H9 (cell line): ENCODE measurements around the gene ANGPTL5. TPM values are rescaled to one million over a fixed set of nuclear protein-coding genes. Genes with fewer than 3 reads are reported as not detected.

Source experiments
- DNase-seq: peaks from one replicate; pipeline ENCODE4 v3.0.0-alpha.2; 2017
- H2AFZ ChIP-seq: one replicate; pipeline ENCODE4 v1.6.1; 2013; ENCODE audit warnings: mild to moderate bottlenecking, low read length, control low read depth, moderate library complexity
- H2AK5ac ChIP-seq: 2 replicates; pipeline ENCODE4 v1.6.1; 2013; ENCODE audit warnings: low read length, control low read depth, mixed read lengths; ENCODE audit not compliant: insufficient read length
- H2BK120ac ChIP-seq: one replicate; pipeline ENCODE4 v1.6.1; 2013; ENCODE audit warnings: low read depth, mild to moderate bottlenecking, low read length, control low read depth, inconsistent platforms; ENCODE audit not compliant: poor library complexity, severe bottlenecking
- H2BK12ac ChIP-seq: 2 replicates; pipeline ENCODE4 v1.6.1; 2013; ENCODE audit warnings: low read length, control low read depth, mixed read lengths, low read depth; ENCODE audit not compliant: insufficient read length
- H2BK15ac ChIP-seq: 2 replicates; pipeline ENCODE4 v1.6.1; 2013; ENCODE audit warnings: low read depth, low read length, control low read depth
- H2BK20ac ChIP-seq: one replicate; pipeline ENCODE4 v1.6.1; 2013; ENCODE audit warnings: low read depth, mild to moderate bottlenecking, low read length, control low read depth, inconsistent platforms; ENCODE audit not compliant: poor library complexity, severe bottlenecking
- H2BK5ac ChIP-seq: 2 replicates; pipeline ENCODE4 v1.6.1; 2013; ENCODE audit warnings: low read length, control low read depth, mixed read lengths; ENCODE audit not compliant: insufficient read length
- H3K14ac ChIP-seq: 2 replicates; pipeline ENCODE4 v1.6.1; 2013; ENCODE audit warnings: low read length, control low read depth; ENCODE audit not compliant: insufficient read depth
- H3K18ac ChIP-seq: 2 replicates; pipeline ENCODE4 v1.6.1; 2013; ENCODE audit warnings: low read depth, mild to moderate bottlenecking, mixed read lengths, low read length, control low read depth; ENCODE audit not compliant: insufficient read length
- H3K23ac ChIP-seq: 2 replicates; pipeline ENCODE4 v1.6.1; 2013; ENCODE audit warnings: low read length, control low read depth, mixed read lengths, low read depth; ENCODE audit not compliant: insufficient read length
- H3K23me2 ChIP-seq: 2 replicates; pipeline ENCODE4 v1.6.1; 2013; ENCODE audit warnings: low read depth, mild to moderate bottlenecking, mixed read lengths, low read length, control low read depth; ENCODE audit not compliant: insufficient read length, poor library complexity, severe bottlenecking
- H3K27ac ChIP-seq: 2 replicates; pipeline ENCODE4 v1.5.1; 2013; ENCODE audit warnings: low read length, control low read depth, mixed read lengths, low read depth; ENCODE audit not compliant: insufficient read length
- H3K27me3 ChIP-seq: 2 replicates; pipeline ENCODE4 v1.6.1; 2013; ENCODE audit warnings: low read length, control low read depth, inconsistent platforms; ENCODE audit not compliant: insufficient read depth
- H3K4ac ChIP-seq: 2 replicates; pipeline ENCODE4 v1.6.1; 2013; ENCODE audit warnings: low read depth, mild to moderate bottlenecking, control low read depth, inconsistent platforms, low read length, moderate library complexity
- H3K4me1 ChIP-seq: 2 replicates; pipeline ENCODE4 v1.6.1; 2013; ENCODE audit warnings: low read length, control low read depth, inconsistent platforms; ENCODE audit not compliant: insufficient read depth
- H3K4me2 ChIP-seq: 2 replicates; pipeline ENCODE4 v1.6.1; 2013; ENCODE audit warnings: low read length, control low read depth, mixed read lengths; ENCODE audit not compliant: insufficient read length, insufficient read depth
- H3K56ac ChIP-seq: 2 replicates; pipeline ENCODE4 v1.6.1; 2013; ENCODE audit warnings: low read depth, mild to moderate bottlenecking, mixed read lengths, low read length, control low read depth; ENCODE audit not compliant: insufficient read length
- H3K79me1 ChIP-seq: 2 replicates; pipeline ENCODE4 v1.6.1; 2013; ENCODE audit warnings: low read depth, mild to moderate bottlenecking, moderate library complexity, low read length, control low read depth, inconsistent platforms; ENCODE audit not compliant: insufficient read depth, poor library complexity, severe bottlenecking
- H3K79me2 ChIP-seq: 2 replicates; pipeline ENCODE4 v1.6.1; 2013; ENCODE audit warnings: low read length, control low read depth, inconsistent platforms; ENCODE audit not compliant: insufficient read depth
- H3K9ac ChIP-seq: 2 replicates; pipeline ENCODE4 v1.6.1; 2013; ENCODE audit warnings: low read length, control low read depth, mixed read lengths; ENCODE audit not compliant: insufficient read length; ENCODE audit errors: extremely low read depth
- H3K9me3 ChIP-seq: one replicate; pipeline ENCODE4 v1.6.1; 2013; ENCODE audit warnings: low read depth, low read length, inconsistent platforms; ENCODE audit not compliant: control insufficient read depth
- H3T11ph ChIP-seq: one replicate; pipeline ENCODE4 v1.6.1; 2013; ENCODE audit warnings: mild to moderate bottlenecking, low read length, control low read depth, inconsistent platforms
- H4K20me1 ChIP-seq: one replicate; pipeline ENCODE4 v1.6.1; 2013; ENCODE audit not compliant: control insufficient read depth, insufficient read length, insufficient read depth
- H4K5ac ChIP-seq: 2 replicates; pipeline ENCODE4 v1.6.1; 2013; ENCODE audit warnings: low read depth, mild to moderate bottlenecking, mixed read lengths, low read length, control low read depth; ENCODE audit not compliant: insufficient read length
- H4K8ac ChIP-seq: replicated peaks from 2 replicates; pipeline ENCODE4 v1.6.1; 2013; ENCODE audit warnings: low read length, control low read depth, mixed read lengths, low read depth; ENCODE audit not compliant: insufficient read length
- H4K91ac ChIP-seq: 2 replicates; pipeline ENCODE4 v1.6.1; 2013; ENCODE audit warnings: low read depth, mild to moderate bottlenecking, moderate library complexity, mixed read lengths, low read length, control low read depth; ENCODE audit not compliant: insufficient read length
- H3K27ac Mint-ChIP-seq, 3 experiments: 2 replicates in 2 of 3; 3 replicates in 1 of 3; pipeline ENCODE4 v1.8.0; 2020 to 2021; ENCODE audit warnings: mixed read lengths in 3 of 3, mild to moderate bottlenecking in 1 of 3, moderate library complexity in 1 of 3
- H3K27me3 Mint-ChIP-seq: 2 replicates; pipeline ENCODE4 v1.8.0; 2021; ENCODE audit warnings: low read depth, mild to moderate bottlenecking, moderate library complexity, mixed read lengths
- H3K36me3 Mint-ChIP-seq, 3 experiments: 2 replicates in 2 of 3; 3 replicates in 1 of 3; pipeline ENCODE4 v1.8.0; 2020 to 2021; ENCODE audit warnings: low read depth in 3 of 3, mixed read lengths in 3 of 3; ENCODE audit not compliant: insufficient read depth in 1 of 3
- H3K4me1 Mint-ChIP-seq, 2 experiments: 2 replicates each; pipeline ENCODE4 v1.8.0; 2020; ENCODE audit warnings: mixed read lengths in 2 of 2
- H3K4me3 Mint-ChIP-seq, 2 experiments: 2 replicates in 1 of 2; 3 replicates in 1 of 2; pipeline ENCODE4 v1.8.0; 2020 to 2021; ENCODE audit warnings: mild to moderate bottlenecking in 2 of 2, mixed read lengths in 2 of 2, moderate library complexity in 1 of 2
- H3K9me3 Mint-ChIP-seq, 2 experiments: 2 replicates in 1 of 2; 3 replicates in 1 of 2; pipeline ENCODE4 v1.8.0; 2020; ENCODE audit warnings: mild to moderate bottlenecking in 2 of 2, mixed read lengths in 2 of 2, moderate library complexity in 1 of 2
- CTCF ChIP-seq: fragments of 200-600 bp; sonication (generic); conservative IDR thresholded peaks from 3 replicates; pipeline ENCODE4 v1.8.0; 2021; ENCODE audit warnings: antibody characterized with exemption, mild to moderate bottlenecking
- WGBS: extraction: QIAGEN DNeasy Blood & Tissue Kit; methylation state at CpG from one replicate; pipeline ENCODE4 v1.1.7; 2013; ENCODE audit warnings: missing lambda C conversion rate, low lambda C conversion rate, mixed read lengths; ENCODE audit not compliant: insufficient read length; ENCODE audit errors: extremely low coverage; 5-methylcytosine and 5-hydroxymethylcytosine counted together
- total RNA-seq: library from RNA; stranded (reverse); gene quantifications from 2 replicates; pipeline ENCODE4 v1.2.1, GENCODE V29; 2021

The ANGPTL5 gene
- total RNA-seq, 1 experiment from 2014 or later = not detected

GRCh38 chr11:101885631-101886030 lies 30.7 kb downstream of the ANGPTL5 start:
- H3K36me3 Mint-ChIP-seq = no peaks in the 10 kb centered on the region
- Histone ChIP-seq H3K4ac (no peak overlapping the region), H2AK5ac (no peak overlapping the region), H3T11ph (no peak overlapping the region), H3K23me2 (no peaks in the 10 kb centered on the region), H3K23ac (no peak overlapping the region), H4K8ac (no peak overlapping the region), H4K5ac (no peak overlapping the region), H2BK20ac (no peak overlapping the region), H3K56ac (no peak overlapping the region), H3K79me2 (no peaks in the 10 kb centered on the region), H3K27ac (no peak overlapping the region), H2AFZ (no peak overlapping the region), H3K14ac (no peak overlapping the region), H3K4me2 (no peak overlapping the region), H3K18ac (no peak overlapping the region), H2BK15ac (no peak overlapping the region), H3K27me3 (no peaks in the 10 kb centered on the region), H2BK120ac (no peak overlapping the region), H2BK5ac (no peak overlapping the region), H2BK12ac (no peak overlapping the region), H3K9ac (no peak overlapping the region), H3K9me3 (no peaks in the 10 kb centered on the region), H3K4me1 (no peaks in the 10 kb centered on the region), H4K20me1 (no peaks in the 10 kb centered on the region), H4K91ac (no peak overlapping the region), H3K79me1 (no peaks in the 10 kb centered on the region)
- H3K27me3 Mint-ChIP-seq = no peaks in the 10 kb centered on the region
- no peak for TF ChIP-seq CTCF
- no peak overlapping the region for H3K27ac Mint-ChIP-seq
- H3K4me3 Mint-ChIP-seq = no peak overlapping the region
- H3K4me1 Mint-ChIP-seq = no peaks in the 10 kb centered on the region
- WGBS = 100% methylated on average over 2 of the region's 4 CpGs
- no peaks in the 10 kb centered on the region; a peak in 1 of 5 replicates for H3K9me3 Mint-ChIP-seq
- no peak for DNase-seq
